ENCODE results near the gene OOEP. TPM values are rescaled to one million over a fixed set of nuclear protein-coding genes. Genes with fewer than 3 reads are reported as not detected.

Gene OOEP
- total RNA-seq, 1 experiment from 2014 or later, result 1.1 TPM

DNA sequence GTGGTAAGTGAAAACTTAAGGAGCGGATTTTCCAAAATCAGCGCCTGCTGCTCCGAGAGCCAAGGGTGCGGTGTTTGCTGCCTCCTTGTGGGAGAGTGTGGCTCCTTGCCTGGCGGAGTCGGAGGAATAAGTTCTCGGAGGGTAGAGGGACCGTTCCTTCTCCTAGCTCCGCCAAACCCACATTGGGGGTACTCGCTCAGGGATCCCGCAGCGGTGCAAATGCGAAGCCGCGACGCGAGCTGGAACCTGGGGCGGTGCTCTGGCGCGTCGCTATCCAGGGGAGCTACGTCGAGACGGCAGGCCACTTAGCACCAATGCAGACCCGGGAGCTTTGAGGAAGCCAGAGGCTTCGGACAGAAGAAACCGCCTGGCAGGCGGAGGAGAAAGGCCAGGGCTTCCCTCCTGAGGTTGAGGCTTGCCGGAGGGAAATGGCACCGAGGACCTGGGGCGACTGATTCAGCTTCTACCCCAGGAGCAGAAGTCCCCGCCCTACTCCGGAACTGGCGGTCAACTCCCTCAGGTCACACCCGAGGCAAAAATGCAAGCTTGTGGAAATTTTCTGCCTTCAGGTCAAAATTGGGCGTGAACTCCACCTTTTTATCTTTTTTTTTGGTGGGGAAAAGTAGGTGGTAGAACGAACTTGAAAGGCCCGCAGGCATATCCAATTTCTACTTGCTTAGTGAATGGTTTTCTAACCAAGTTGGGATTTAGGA, 19.3 kb upstream of the OOEP start (continued):
- TF ChIP-seq ZNF219 (CRISPR knock-in tag; IDR thresholded peaks at IDR 0.05; ENCODE audit: borderline replicate concordance) (no peak), FOXP1 (CRISPR knock-in tag; IDR thresholded peaks at IDR 0.05; ENCODE audit: borderline replicate concordance) (peak; percentile 75; the same call in 1 of the 2 replicates), OVOL2 (CRISPR knock-in tag; IDR thresholded peaks at IDR 0.05; ENCODE audit: borderline replicate concordance) (no peak), ZBTB43 (CRISPR knock-in tag; IDR thresholded peaks at IDR 0.05) (no peak), PRRX2 (CRISPR knock-in tag; IDR thresholded peaks at IDR 0.05) (no peak), EMX1 (CRISPR knock-in tag; IDR thresholded peaks at IDR 0.05) (no peak), E2F1 (CRISPR knock-in tag; IDR thresholded peaks at IDR 0.05) (no peak), MXD4 (CRISPR knock-in tag; IDR thresholded peaks at IDR 0.05; ENCODE audit: borderline replicate concordance) (no peak), NFATC4 (CRISPR knock-in tag; IDR thresholded peaks at IDR 0.05) (no peak), ATF3 (CRISPR knock-in tag; conservative IDR thresholded peaks at IDR 0.05) (no peak), NR3C1 (CRISPR knock-in tag; conservative IDR thresholded peaks at IDR 0.05; ENCODE audit: low read depth) (no peak), SMAD3 (CRISPR knock-in tag; IDR thresholded peaks at IDR 0.05; ENCODE audit: borderline replicate concordance) (no peak), MYBL2 (CRISPR knock-in tag; IDR thresholded peaks at IDR 0.05) (no peak), ZNF532 (CRISPR knock-in tag; IDR thresholded peaks at IDR 0.05; ENCODE audit: borderline replicate concordance) (no peak), ZNF416 (CRISPR knock-in tag; IDR thresholded peaks at IDR 0.05) (no peak), RORB (CRISPR knock-in tag; IDR thresholded peaks at IDR 0.05) (no peak), ETV6 (CRISPR knock-in tag; IDR thresholded peaks at IDR 0.05) (no peak; the same call in 1 of the 2 replicates), IRF2 (CRISPR knock-in tag; IDR thresholded peaks at IDR 0.05; ENCODE audit: borderline replicate concordance, low read depth) (no peak), ZSCAN18 (CRISPR knock-in tag; IDR thresholded peaks at IDR 0.05) (no peak), TP53 (CRISPR knock-in tag; IDR thresholded peaks at IDR 0.05) (no peak), ATF1 (CRISPR knock-in tag; IDR thresholded peaks at IDR 0.05) (no peak), KAT7 (CRISPR knock-in tag; IDR thresholded peaks at IDR 0.05; ENCODE audit: borderline replicate concordance) (no peak)
- TF ChIP-seq, protein P1, sequence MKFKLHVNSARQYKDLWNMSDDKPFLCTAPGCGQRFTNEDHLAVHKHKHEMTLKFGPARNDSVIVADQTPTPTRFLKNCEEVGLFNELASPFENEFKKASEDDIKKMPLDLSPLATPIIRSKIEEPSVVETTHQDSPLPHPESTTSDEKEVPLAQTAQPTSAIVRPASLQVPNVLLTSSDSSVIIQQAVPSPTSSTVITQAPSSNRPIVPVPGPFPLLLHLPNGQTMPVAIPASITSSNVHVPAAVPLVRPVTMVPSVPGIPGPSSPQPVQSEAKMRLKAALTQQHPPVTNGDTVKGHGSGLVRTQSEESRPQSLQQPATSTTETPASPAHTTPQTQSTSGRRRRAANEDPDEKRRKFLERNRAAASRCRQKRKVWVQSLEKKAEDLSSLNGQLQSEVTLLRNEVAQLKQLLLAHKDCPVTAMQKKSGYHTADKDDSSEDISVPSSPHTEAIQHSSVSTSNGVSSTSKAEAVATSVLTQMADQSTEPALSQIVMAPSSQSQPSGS (CRISPR knock-in tag; IDR thresholded peaks at IDR 0.05; ENCODE audit: borderline replicate concordance, low read depth), result no peak
- TF ChIP-seq, protein P2, sequence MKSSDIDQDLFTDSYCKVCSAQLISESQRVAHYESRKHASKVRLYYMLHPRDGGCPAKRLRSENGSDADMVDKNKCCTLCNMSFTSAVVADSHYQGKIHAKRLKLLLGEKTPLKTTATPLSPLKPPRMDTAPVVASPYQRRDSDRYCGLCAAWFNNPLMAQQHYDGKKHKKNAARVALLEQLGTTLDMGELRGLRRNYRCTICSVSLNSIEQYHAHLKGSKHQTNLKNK (CRISPR knock-in tag; IDR thresholded peaks at IDR 0.05), result no peak
- TF ChIP-seq, protein P3, sequence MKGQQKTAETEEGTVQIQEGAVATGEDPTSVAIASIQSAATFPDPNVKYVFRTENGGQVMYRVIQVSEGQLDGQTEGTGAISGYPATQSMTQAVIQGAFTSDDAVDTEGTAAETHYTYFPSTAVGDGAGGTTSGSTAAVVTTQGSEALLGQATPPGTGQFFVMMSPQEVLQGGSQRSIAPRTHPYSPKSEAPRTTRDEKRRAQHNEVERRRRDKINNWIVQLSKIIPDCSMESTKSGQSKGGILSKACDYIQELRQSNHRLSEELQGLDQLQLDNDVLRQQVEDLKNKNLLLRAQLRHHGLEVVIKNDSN (CRISPR knock-in tag; IDR thresholded peaks at IDR 0.05), result no peak
- TF ChIP-seq, protein P4, sequence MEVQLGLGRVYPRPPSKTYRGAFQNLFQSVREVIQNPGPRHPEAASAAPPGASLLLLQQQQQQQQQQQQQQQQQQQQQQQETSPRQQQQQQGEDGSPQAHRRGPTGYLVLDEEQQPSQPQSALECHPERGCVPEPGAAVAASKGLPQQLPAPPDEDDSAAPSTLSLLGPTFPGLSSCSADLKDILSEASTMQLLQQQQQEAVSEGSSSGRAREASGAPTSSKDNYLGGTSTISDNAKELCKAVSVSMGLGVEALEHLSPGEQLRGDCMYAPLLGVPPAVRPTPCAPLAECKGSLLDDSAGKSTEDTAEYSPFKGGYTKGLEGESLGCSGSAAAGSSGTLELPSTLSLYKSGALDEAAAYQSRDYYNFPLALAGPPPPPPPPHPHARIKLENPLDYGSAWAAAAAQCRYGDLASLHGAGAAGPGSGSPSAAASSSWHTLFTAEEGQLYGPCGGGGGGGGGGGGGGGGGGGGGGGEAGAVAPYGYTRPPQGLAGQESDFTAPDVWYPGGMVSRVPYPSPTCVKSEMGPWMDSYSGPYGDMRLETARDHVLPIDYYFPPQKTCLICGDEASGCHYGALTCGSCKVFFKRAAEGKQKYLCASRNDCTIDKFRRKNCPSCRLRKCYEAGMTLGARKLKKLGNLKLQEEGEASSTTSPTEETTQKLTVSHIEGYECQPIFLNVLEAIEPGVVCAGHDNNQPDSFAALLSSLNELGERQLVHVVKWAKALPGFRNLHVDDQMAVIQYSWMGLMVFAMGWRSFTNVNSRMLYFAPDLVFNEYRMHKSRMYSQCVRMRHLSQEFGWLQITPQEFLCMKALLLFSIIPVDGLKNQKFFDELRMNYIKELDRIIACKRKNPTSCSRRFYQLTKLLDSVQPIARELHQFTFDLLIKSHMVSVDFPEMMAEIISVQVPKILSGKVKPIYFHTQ (CRISPR knock-in tag; IDR thresholded peaks at IDR 0.05), result no peak

Data from WTC11 (cell line).